IMR-90 (cell line): Measurements from ENCODE around the gene MRPL38. TPM values are rescaled to one million over a fixed set of nuclear protein-coding genes. Genes with fewer than 3 reads are reported as not detected.

ENCODE experiments used
- ATAC-seq: fragments of 200-7000 bp; cut with Tn5 transposase; 2 replicates; pipeline ENCODE4 v1.9.1; 2020; ENCODE audit warnings: low read depth, mild to moderate bottlenecking, moderate library complexity
- BruUV-seq: library from RNA; stranded (reverse); fragments of 400-500 nt; replicated peaks from 2 replicates; lab custom pipeline; 2021; lab: Mats Ljungman, UMichigan
- CTCF ChIA-PET: fragments of 300-600 bp; formaldehyde crosslinking; extraction: SDS; loops from one replicate; lab custom pipeline; 2021; ENCODE audit warnings: antibody characterized with exemption; lab: Yijun Ruan, JAX
- POLR2A ChIA-PET: fragments of 300-600 bp; sonication (Branson Sonifier 250); formaldehyde crosslinking; loops from one replicate; lab custom pipeline; 2022; ENCODE audit warnings: antibody characterized with exemption; ENCODE audit not compliant: unreplicated experiment; lab: Charles Lee
- DNase-seq: peaks from one replicate; pipeline ENCODE4 v3.0.0; 2013
- H2AFZ ChIP-seq: replicated peaks from 2 replicates; pipeline ENCODE3; 2013; ENCODE audit warnings: low read length, mild to moderate bottlenecking; ENCODE audit not compliant: poor library complexity
- H2AK5ac ChIP-seq: 2 replicates; pipeline ENCODE4 v1.6.1; 2013; ENCODE audit warnings: low read depth, low read length, inconsistent platforms
- H2AK9ac ChIP-seq: replicated peaks from 2 replicates; pipeline ENCODE3; 2013; ENCODE audit warnings: mild to moderate bottlenecking, low read depth, low read length, moderate library complexity; ENCODE audit not compliant: poor library complexity
- H2BK120ac ChIP-seq: 2 replicates; pipeline ENCODE4 v1.6.1; 2013; ENCODE audit warnings: low read depth, low read length, inconsistent platforms
- H2BK15ac ChIP-seq: 3 replicates; pipeline ENCODE4 v1.6.1; 2013; ENCODE audit warnings: low read depth, low read length, inconsistent platforms
- H2BK20ac ChIP-seq: 2 replicates; pipeline ENCODE4 v1.6.1; 2013; ENCODE audit warnings: low read depth, mild to moderate bottlenecking, inconsistent platforms, low read length, moderate library complexity
- H2BK5ac ChIP-seq: 2 replicates; pipeline ENCODE4 v1.6.1; 2013; ENCODE audit warnings: mild to moderate bottlenecking, low read depth, low read length, inconsistent platforms; ENCODE audit not compliant: poor library complexity, severe bottlenecking
- H3K14ac ChIP-seq: replicated peaks from 2 replicates; pipeline ENCODE4 v1.6.1; 2013; ENCODE audit warnings: low read depth, low read length, inconsistent platforms
- H3K18ac ChIP-seq: 2 replicates; pipeline ENCODE4 v1.6.1; 2013; ENCODE audit warnings: low read depth, low read length, control low read depth
- H3K23ac ChIP-seq: 2 replicates; pipeline ENCODE4 v1.6.1; 2013; ENCODE audit warnings: low read depth, low read length, inconsistent platforms
- H3K27ac ChIP-seq: 2 replicates; pipeline ENCODE4 v1.5.1; 2013; ENCODE audit warnings: mild to moderate bottlenecking, control low read depth, low read length; ENCODE audit not compliant: insufficient read depth
- H3K27me3 ChIP-seq: 2 replicates; pipeline ENCODE4 v1.6.1; 2013; ENCODE audit warnings: low read length; ENCODE audit not compliant: control insufficient read depth, insufficient read depth
- H3K36me3 ChIP-seq: 2 replicates; pipeline ENCODE4 v1.6.1; 2013; ENCODE audit warnings: low read length, mixed read lengths; ENCODE audit not compliant: control insufficient read depth, insufficient read depth
- H3K4ac ChIP-seq: 2 replicates; pipeline ENCODE4 v1.6.1; 2013; ENCODE audit warnings: low read depth, low read length, inconsistent platforms
- H3K4me1 ChIP-seq: 2 replicates; pipeline ENCODE4 v1.6.1; 2013; ENCODE audit warnings: low read length, mixed read lengths; ENCODE audit not compliant: control insufficient read depth, insufficient read depth
- H3K4me2 ChIP-seq: 2 replicates; pipeline ENCODE4 v1.6.1; 2013; ENCODE audit warnings: low read depth, mild to moderate bottlenecking, control low read depth, low read length, moderate library complexity
- H3K4me3 ChIP-seq: 2 replicates; pipeline ENCODE4 v1.5.1; 2013; ENCODE audit warnings: low read depth, mild to moderate bottlenecking, control low read depth, low read length, moderate library complexity; ENCODE audit not compliant: insufficient read depth
- H3K56ac ChIP-seq: 2 replicates; pipeline ENCODE4 v1.6.1; 2013; ENCODE audit warnings: low read length, inconsistent platforms; ENCODE audit not compliant: insufficient read depth; ENCODE audit errors: extremely low read depth
- H3K79me1 ChIP-seq, 2 experiments: 2 replicates each; pipeline ENCODE4 v1.6.1; 2013; ENCODE audit warnings: low read length in 2 of 2, inconsistent platforms in 1 of 2, low read depth in 1 of 2
- H3K9ac ChIP-seq: 2 replicates; pipeline ENCODE4 v1.6.1; 2013; ENCODE audit warnings: low read depth, low read length, control low read depth
- H3K9me1 ChIP-seq: 2 replicates; pipeline ENCODE4 v1.6.1; 2013; ENCODE audit warnings: low read length, inconsistent platforms; ENCODE audit not compliant: insufficient read depth
- H3K9me3 ChIP-seq: 2 replicates; pipeline ENCODE4 v1.6.1; 2013; ENCODE audit warnings: low read length; ENCODE audit not compliant: control insufficient read depth, insufficient read depth
- H4K20me1 ChIP-seq: 2 replicates; pipeline ENCODE4 v1.6.1; 2013; ENCODE audit warnings: low read length, inconsistent platforms; ENCODE audit not compliant: insufficient read depth
- H4K5ac ChIP-seq: 2 replicates; pipeline ENCODE4 v1.6.1; 2013; ENCODE audit warnings: mild to moderate bottlenecking, low read depth, low read length, control low read depth
- H4K8ac ChIP-seq, 2 experiments: 2 replicates each; pipeline ENCODE4 v1.6.1; 2013; ENCODE audit warnings: low read depth in 2 of 2, low read length in 2 of 2, control low read depth in 1 of 2, inconsistent platforms in 1 of 2
- H4K91ac ChIP-seq: 2 replicates; pipeline ENCODE4 v1.6.1; 2013; ENCODE audit warnings: low read depth, low read length, inconsistent platforms; ENCODE audit not compliant: insufficient read depth
- BHLHE40 ChIP-seq: fragments of 150-350 bp; IDR thresholded peaks from 2 replicates; pipeline ENCODE4 v1.6.1; 2016; ENCODE audit warnings: mild to moderate bottlenecking, low read depth, low read length
- CEBPB ChIP-seq: IDR thresholded peaks from 2 replicates; pipeline ENCODE4 v1.6.1; 2012; ENCODE audit warnings: low read depth, low read length, improper control_type of control experiment
- CHD1 ChIP-seq: IDR thresholded peaks from 2 replicates; pipeline ENCODE4 v1.6.1; 2012; ENCODE audit warnings: low read depth, low read length, improper control_type of control experiment
- CTCF ChIP-seq: conservative IDR thresholded peaks from 2 replicates; pipeline ENCODE4 v1.5.1; 2012; ENCODE audit warnings: mild to moderate bottlenecking, low read depth, low read length, improper control_type of control experiment
- FOS ChIP-seq: fragments of 150-350 bp; IDR thresholded peaks from 2 replicates; pipeline ENCODE4 v1.6.1; 2016; ENCODE audit warnings: low read depth, low read length
- MAFK ChIP-seq: IDR thresholded peaks from 2 replicates; pipeline ENCODE4 v1.6.1; 2012; ENCODE audit warnings: low read depth, low read length, improper control_type of control experiment
- MXI1 ChIP-seq: IDR thresholded peaks from 2 replicates; pipeline ENCODE4 v1.6.1; 2012; ENCODE audit warnings: low read depth, mild to moderate bottlenecking, low read length, moderate library complexity, borderline replicate concordance
- NFE2L2 ChIP-seq: fragments of 150-350 bp; IDR thresholded peaks from 2 replicates; pipeline ENCODE4 v1.6.1; 2016; ENCODE audit warnings: low read depth, mild to moderate bottlenecking, low read length
- POLR2A ChIP-seq: IDR thresholded peaks from 2 replicates; pipeline ENCODE4 v1.6.1; 2012; ENCODE audit warnings: mild to moderate bottlenecking, low read depth, low read length
- RAD21 ChIP-seq: IDR thresholded peaks from 2 replicates; pipeline ENCODE4 v1.6.1; 2012; ENCODE audit warnings: low read length, improper control_type of control experiment
- RCOR1 ChIP-seq: IDR thresholded peaks from 2 replicates; pipeline ENCODE4 v1.6.1; 2012; ENCODE audit warnings: mild to moderate bottlenecking, low read length, improper control_type of control experiment; ENCODE audit not compliant: insufficient replicate concordance
- RFX5 ChIP-seq: IDR thresholded peaks from 2 replicates; pipeline ENCODE4 v1.8.0; 2012; ENCODE audit warnings: low read depth, mild to moderate bottlenecking, low read length, moderate library complexity
- SMC3 ChIP-seq: fragments of 150-350 bp; IDR thresholded peaks from 2 replicates; pipeline ENCODE4 v1.6.1; 2016; ENCODE audit warnings: low read depth, mild to moderate bottlenecking, antibody characterized with exemption, low read length, moderate library complexity
- USF2 ChIP-seq: fragments of 150-350 bp; IDR thresholded peaks from 2 replicates; pipeline ENCODE4 v1.6.1; 2017; ENCODE audit warnings: mild to moderate bottlenecking, antibody characterized with exemption, low read length, low read depth
- WGBS, 2 experiments: methylation state at CpG; one replicate each; pipeline versions ENCODE4 v1.1.5 to v1.1.7; 2013; ENCODE audit warnings: missing lambda C conversion rate in 2 of 2; ENCODE audit not compliant: insufficient read length in 1 of 2; ENCODE audit errors: extremely low coverage in 2 of 2; 5-methylcytosine and 5-hydroxymethylcytosine counted together
- dilution Hi-C: fragments of 300-500 bp; cut with HindIII; formaldehyde crosslinking; loops from one replicate; pipeline ENCODE4 v1.14.3; 2018; ENCODE audit warnings: low sequenced_read_pairs; ENCODE audit not compliant: unreplicated experiment
- in situ Hi-C: fragments of 300-500 bp; cut with MboI; formaldehyde crosslinking; loops from 3 replicates; pipeline ENCODE4 v1.14.3; 2019; ENCODE audit warnings: low sequenced_read_pairs, inconsistent platforms, mixed read lengths
- intact Hi-C: fragments of 100-400 bp; cut with micrococcal nuclease; formaldehyde crosslinking; loops from 2 replicates; pipeline ENCODE4 v1.10.0; 2022
- polyA plus RNA-seq, 3 experiments: library from polyadenylated mRNA; depleted of rRNA; stranded (reverse); fragments of >200 nt; gene quantifications; 2 replicates each; pipeline ENCODE4 v1.2.3, GENCODE V29; 2012; ENCODE audit warnings: low replicate concordance in 1 of 3
- total RNA-seq: library from RNA; depleted of rRNA; stranded (reverse); fragments of >200 nt; gene quantifications from 2 replicates; pipeline ENCODE4 v1.2.3, GENCODE V29; 2012

Gene MRPL38
- total and polyA plus RNA-seq, 2 of the 4 experiments (the other 2 are of a cell fraction): 13.3 to 42.5 TPM

- TF ChIP-seq RCOR1: no peak
- TF ChIP-seq POLR2A: no peak
- TF ChIP-seq MXI1: no peak
- TF ChIP-seq CHD1: no peak
- TF ChIP-seq RFX5: no peak
Observed at GRCh38 chr17:75906143-75906884, 1.6 kb upstream of the MRPL38 start (continued).

- Histone ChIP-seq H4K5ac (no peak overlapping the region), H3K18ac (no peak overlapping the region), H3K9me3 (no peaks in the 10 kb centered on the region), H2AFZ (no peak overlapping the region), H3K4me3 (no peak overlapping the region), H3K4ac (no peak overlapping the region), H3K56ac (no peak overlapping the region), H3K14ac (no peak overlapping the region), H3K4me2 (no peak overlapping the region), H3K36me3 (peaks cover 30% of the 10 kb centered on the region), H2BK5ac (no peak overlapping the region), H4K91ac (no peak overlapping the region), H2AK9ac (no peak overlapping the region), H2BK120ac (no peak overlapping the region), H2BK15ac (no peak overlapping the region), H2BK20ac (no peak overlapping the region), H3K27ac (no peak overlapping the region), H3K27me3 (no peaks in the 10 kb centered on the region), H4K20me1 (no peaks in the 10 kb centered on the region), H3K9ac (no peak overlapping the region), H2AK5ac (no peak overlapping the region), H3K9me1 (0 out of 2 replicates have a peak, but pooled peaks cover 6% of the 10 kb centered on the region), H3K4me1 (peaks cover 4% of the 10 kb centered on the region), H4K8ac (no peak overlapping the region), H3K23ac (no peak overlapping the region), H3K79me1 (peaks cover 10 to 25% of the 10 kb centered on the region in 2 experiments)
- intact Hi-C loops: loop anchor here (10.0 kb wide), 1 partner anchor 172 kb away; the partner anchor contains the start of genes GALR2, SRP68 and ZACN
- ATAC-seq (no peak), DNase-seq (no peak)
- ChIA-PET POLR2A (interaction anchor here (0.7 kb wide), 1 partner anchor 114 kb away, joined by 5 read pairs; no protein-coding TSS in a partner anchor), CTCF (no interaction called here)
- dilution Hi-C loops: no loop called here
- in situ Hi-C loops: loop anchor here (10.0 kb wide), 1 partner anchor 382 kb away; no protein-coding TSS in a partner anchor
- BruUV-seq: no TSS peak
- WGBS, 2 experiments: 100% methylated on average over 2 of the region's 6 CpGs; no CpG with 5 or more reads in 1 of the 2 experiments
- TF ChIP-seq FOS (no peak), RAD21 (no peak), USF2 (no peak), BHLHE40 (no peak), MXI1 (no peak), CHD1 (no peak), MAFK (no peak), RCOR1 (no peak), CEBPB (no peak), CTCF (no peak), NFE2L2 (no peak), POLR2A (no peak), SMC3 (no peak)
Observed at GRCh38 chr17:75902406-75902805, 2.3 kb downstream of the MRPL38 start.
